ENCODE measurements around the gene FRMPD4.

GRCh38 chrX:12471061-12471460 is 332.8 kb downstream of the FRMPD4 start:
- TF ChIP-seq CTCF (conservative IDR thresholded peaks at IDR 0.05 in 1 of 2, IDR thresholded peaks at IDR 0.05 in 1 of 2; ENCODE audit: extremely low read depth in 1 of 2, insufficient read depth in 1 of 2, low read depth in 1 of 2, low read length in 2 of 2) (no peak), EZH2 (IDR thresholded peaks at IDR 0.05; ENCODE audit: borderline replicate concordance, low read length) (no peak)

Data from mammary epithelial cell (primary cell).